Measurements from ENCODE around the gene RPS4Y1.
"Not testable (repeated sequence)": the region's sequence is repeated elsewhere in the genome, so short reads cannot be mapped to it uniquely, and the experiment has no call there.

The RPS4Y1 gene

GRCh38 chrY:2841471-2841893 is at the start of gene RPS4Y1:
TSS of gene RPS4Y1 (plus strand) at chrY:2841602. CDS start at chrY:2841625, 23 bp downstream.
- no peak for DNase-seq

- no peak for DNase-seq
These were observed 44.4 kb upstream of the RPS4Y1 start for GRCh38 chrY:2796977-2797523.

GRCh38 chrY:2797991-2798390 is 43.4 kb upstream of the RPS4Y1 start:
- no peak for DNase-seq

- DNase-seq = no peak
These were observed 41.2 kb upstream of the RPS4Y1 start for GRCh38 chrY:2800246-2800645.

- not testable (repeated sequence) for DNase-seq
These were observed 24.1 kb upstream of the RPS4Y1 start for GRCh38 chrY:2817146-2817896.

GRCh38 chrY:2824471-2824870 is 16.9 kb upstream of the RPS4Y1 start:
- DNase-seq = no peak

- no peak for DNase-seq
These were observed 12.9 kb upstream of the RPS4Y1 start for GRCh38 chrY:2828497-2828896.

GRCh38 chrY:2835230-2835629 is 6.2 kb upstream of the RPS4Y1 start:
- DNase-seq = no peak

- DNase-seq = no peak
These were observed 4.3 kb upstream of the RPS4Y1 start for GRCh38 chrY:2837078-2837477.

- no peak for DNase-seq
These were observed 3.5 kb upstream of the RPS4Y1 start for GRCh38 chrY:2837932-2838331.

GRCh38 chrY:2846791-2847190 is 5.4 kb downstream of the RPS4Y1 start:
- DNase-seq = no peak

- DNase-seq = no peak
These were observed 7.0 kb downstream of the RPS4Y1 start for GRCh38 chrY:2848384-2848783.

- DNase-seq = no peak
These were observed 8.0 kb downstream of the RPS4Y1 start for GRCh38 chrY:2849368-2849767.

GRCh38 chrY:2854145-2854774 is 12.9 kb downstream of the RPS4Y1 start:
- DNase-seq = no peak

- no peak for DNase-seq
These were observed 15.7 kb downstream of the RPS4Y1 start for GRCh38 chrY:2857068-2857467.

GRCh38 chrY:2857686-2858085 is 16.3 kb downstream of the RPS4Y1 start:
- no peak for DNase-seq

GRCh38 chrY:2859782-2860181 is 18.4 kb downstream of the RPS4Y1 start:
- no peak for DNase-seq

- DNase-seq = no peak
These were observed 19.1 kb downstream of the RPS4Y1 start for GRCh38 chrY:2860511-2860910.

- DNase-seq = no peak
These were observed 25.2 kb downstream of the RPS4Y1 start for GRCh38 chrY:2866581-2866980.

- DNase-seq = no peak
These were observed 26.1 kb downstream of the RPS4Y1 start for GRCh38 chrY:2867469-2867868.

GRCh38 chrY:2868035-2868607 is 26.7 kb downstream of the RPS4Y1 start:
- DNase-seq = no peak

GRCh38 chrY:2872234-2872633 is 30.8 kb downstream of the RPS4Y1 start:
- DNase-seq = not testable (repeated sequence)

- no peak for DNase-seq
These were observed 32.8 kb downstream of the RPS4Y1 start for GRCh38 chrY:2874211-2874610.

- DNase-seq = no peak
These were observed 42.2 kb downstream of the RPS4Y1 start for GRCh38 chrY:2883561-2883960.

Measured in GOT3 (cell line).